GM21381 (cell line): ENCODE results near the gene AADACL4.

Experiments
- ATAC-seq: cut with Tn5 transposase; IDR thresholded peaks from one replicate; pipeline ENCODE4 v1.9.1; 2021; ENCODE audit warnings: mild to moderate bottlenecking, moderate library complexity; ENCODE audit not compliant: unreplicated experiment

The AADACL4 gene

DNA sequence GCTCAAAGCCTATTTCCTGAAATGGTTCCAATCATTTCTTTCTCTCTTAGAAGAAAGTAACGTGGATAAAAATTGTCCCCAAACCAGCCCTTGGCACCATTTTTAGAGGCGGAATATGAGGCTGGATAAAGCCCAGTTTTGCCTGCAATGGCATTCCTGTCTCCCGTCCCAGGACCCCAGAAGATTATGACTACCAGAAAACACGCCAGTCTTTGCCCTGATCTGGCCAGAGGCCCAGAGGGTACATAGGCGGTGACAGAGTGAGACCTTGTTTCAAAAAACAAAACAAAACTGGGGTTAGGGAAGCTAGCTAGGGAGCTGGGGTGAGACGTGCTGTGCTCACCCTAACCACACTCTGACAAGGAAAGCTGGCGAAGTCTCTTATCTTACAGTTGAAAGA lies at the start of gene AADACL4:
TSS of gene AADACL4 (plus strand) at position 301 of the 400 bp plus-strand sequence. CDS start 462 bp downstream, outside the sequence.
- no peak for ATAC-seq

GRCh38 chr1:12594490-12594889 lies 49.4 kb upstream of the AADACL4 start:
- ATAC-seq = no peak

DNA sequence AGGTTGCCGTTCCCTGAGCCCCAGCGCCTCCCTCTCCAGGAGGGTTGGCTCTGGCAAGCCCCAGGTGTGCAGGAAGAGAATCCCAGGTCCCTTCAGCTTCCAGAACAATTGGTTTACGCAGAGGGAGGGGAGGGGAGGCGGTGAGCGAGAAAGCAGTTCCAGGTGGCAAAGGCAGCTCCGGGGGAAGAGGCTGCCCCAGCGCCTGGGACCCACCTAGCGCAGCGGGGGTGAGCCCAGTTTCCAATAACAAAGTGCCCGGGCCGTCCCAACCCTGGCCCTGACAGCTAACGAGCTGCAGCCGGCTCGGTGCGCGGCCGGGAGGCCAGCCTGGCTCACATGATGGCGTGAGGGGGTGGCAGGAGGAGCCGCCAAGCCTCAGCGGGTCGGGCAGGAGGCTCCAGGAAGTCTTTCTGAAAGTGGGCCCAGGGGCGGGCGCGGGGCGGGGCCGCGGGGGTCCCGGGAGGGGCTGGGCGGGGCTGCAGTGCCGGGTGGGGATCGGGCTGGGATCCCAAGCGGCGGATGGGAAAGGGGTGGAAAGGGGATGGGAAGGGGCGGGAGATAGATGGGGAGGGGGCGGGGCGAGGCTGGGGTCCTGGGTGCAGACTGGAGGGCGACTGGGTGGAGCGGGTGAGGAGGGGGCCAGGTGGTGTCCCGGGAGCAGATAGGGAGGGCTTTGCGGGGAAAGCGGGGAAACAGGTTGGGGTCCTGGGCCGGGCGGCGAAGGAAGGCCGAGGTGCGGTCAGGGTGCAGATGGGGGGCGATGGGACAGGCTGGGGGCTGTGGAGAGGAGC lies 48.7 kb upstream of the AADACL4 start:
- ATAC-seq = no peak

- no peak for ATAC-seq
Observed at GRCh38 chr1:12595757-12596006, 48.2 kb upstream of the AADACL4 start.

DNA sequence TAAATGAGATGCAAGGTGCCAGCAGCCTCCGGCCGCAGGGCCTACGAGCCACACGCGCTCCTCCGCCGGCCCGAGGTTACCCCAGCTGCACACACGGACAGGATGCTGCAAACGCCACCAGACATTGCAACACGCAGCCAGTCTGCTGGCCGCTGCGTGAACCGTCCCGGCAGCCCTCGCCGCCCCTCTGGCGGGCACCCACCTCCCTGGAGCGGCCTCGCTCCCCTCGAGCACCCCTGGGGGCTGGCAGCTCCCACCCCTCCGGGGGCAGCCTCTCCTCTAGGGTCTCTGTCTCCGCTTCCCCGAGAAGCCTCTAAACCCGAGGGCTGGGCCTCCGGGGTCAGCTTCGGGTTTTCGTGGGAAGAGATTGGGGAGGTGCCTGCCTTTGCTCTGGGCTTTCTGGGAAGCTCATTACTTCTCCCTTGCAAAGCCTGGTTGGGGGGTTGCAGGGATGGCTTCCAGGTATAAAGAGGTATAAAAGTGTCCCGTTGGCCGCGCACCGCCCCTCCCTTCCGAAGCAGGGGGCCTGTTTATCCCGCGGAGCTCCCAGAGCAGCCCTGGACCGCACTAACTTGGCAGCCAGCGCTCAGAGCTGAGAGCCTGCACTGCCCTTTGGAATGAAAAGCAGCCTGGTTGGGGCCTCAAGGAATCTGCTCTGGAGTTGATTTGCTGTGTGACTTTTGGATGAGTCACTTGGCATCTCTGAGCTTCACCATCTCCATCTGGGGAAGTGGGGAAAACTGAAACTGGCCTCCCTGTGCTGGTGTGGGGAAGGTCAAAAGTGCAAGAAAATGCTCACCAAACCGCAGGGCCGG lies 47.7 kb upstream of the AADACL4 start:
- peak; percentile 67 for ATAC-seq

DNA sequence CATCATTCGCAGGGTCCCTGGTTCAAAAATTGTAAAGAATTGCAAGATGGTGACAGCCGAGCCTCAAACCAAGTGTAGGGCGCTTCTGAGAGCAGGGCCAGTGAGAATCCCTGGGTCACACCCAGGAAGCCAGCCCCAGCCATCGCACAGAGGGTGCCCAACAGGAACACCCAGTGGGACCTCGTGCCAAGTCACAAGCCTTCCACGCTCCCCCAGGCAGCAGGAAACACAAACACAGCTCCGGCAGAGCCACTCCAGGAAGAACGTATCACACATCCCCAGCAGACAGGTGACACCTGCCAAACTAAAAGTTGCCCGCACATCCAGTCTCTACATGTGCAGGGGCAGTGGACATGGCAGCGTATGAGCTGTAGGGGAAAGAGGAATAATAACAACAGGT lies 46.1 kb upstream of the AADACL4 start:
- ATAC-seq = no peak

DNA sequence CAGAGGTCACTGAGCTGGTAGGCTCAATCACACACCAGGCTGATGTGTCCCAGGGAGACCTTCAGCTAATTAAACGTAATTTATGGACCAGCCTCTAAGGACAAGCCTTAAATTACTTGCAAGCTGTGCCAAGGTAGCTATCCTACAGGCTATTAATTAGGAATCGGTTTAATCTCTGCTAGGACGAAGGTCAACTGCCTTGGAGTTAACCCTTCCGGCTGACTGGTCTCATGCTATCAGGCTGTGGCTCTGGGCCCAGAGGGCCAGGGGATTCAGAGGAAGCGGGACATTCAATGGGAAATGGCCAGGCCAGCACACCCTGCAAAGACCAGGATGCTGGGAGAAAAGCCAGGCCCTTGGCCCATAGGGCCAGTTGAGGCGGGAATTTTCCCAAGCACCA lies 44.9 kb upstream of the AADACL4 start:
- no peak for ATAC-seq

GRCh38 chr1:12599657-12600056 lies 44.2 kb upstream of the AADACL4 start:
- no peak for ATAC-seq

- no peak for ATAC-seq
Observed at GRCh38 chr1:12600335-12600734, 43.5 kb upstream of the AADACL4 start.

GRCh38 chr1:12600880-12601633 lies 42.8 kb upstream of the AADACL4 start:
- ATAC-seq = no peak

- ATAC-seq = no peak
Observed at GRCh38 chr1:12601700-12602658, 41.9 kb upstream of the AADACL4 start.

- no peak for ATAC-seq
Observed at GRCh38 chr1:12602659-12603024, 41.2 kb upstream of the AADACL4 start.

DNA sequence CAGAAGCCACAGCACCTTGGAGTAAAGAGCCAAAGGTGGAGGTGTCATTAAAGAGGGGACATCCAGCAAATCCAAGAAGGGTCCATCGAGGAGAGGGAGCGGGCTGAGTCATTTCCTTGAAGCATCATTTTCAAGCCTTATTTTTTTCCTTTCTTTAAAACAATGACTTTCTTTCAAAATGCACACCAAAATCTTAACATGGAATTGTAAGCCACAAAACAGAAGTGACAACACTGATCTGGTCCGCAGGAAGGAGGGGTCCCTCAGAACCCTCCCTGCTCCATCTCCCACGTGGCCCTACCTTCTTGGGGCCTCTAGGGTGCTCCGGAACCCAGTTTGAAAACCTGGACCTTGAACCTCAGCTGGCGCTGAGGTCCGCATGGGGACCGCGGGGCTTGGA lies 40.7 kb upstream of the AADACL4 start:
- ATAC-seq = no peak

GRCh38 chr1:12604114-12604874 lies 39.6 kb upstream of the AADACL4 start:
- peak; percentile 77 for ATAC-seq

DNA sequence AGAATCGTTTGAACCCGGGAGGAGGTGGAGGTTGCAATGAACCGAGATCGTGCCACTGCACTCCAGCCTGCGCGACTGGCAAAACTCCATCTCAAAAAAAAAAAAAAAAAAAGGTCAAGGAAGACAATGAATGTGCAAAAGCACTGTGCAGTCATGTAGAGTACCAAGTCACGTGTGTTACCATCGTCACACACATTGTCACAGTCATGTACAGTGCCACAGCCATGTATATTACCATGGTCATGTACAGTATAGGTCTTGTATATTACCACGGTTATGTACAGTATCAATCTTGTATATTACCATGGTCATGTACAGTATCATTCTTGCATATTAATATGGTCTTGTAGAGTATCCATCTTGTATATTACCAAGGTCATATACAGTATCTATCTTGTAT lies 38.9 kb upstream of the AADACL4 start:
- no peak for ATAC-seq

- no peak for ATAC-seq
Observed at GRCh38 chr1:12607263-12607662, 36.6 kb upstream of the AADACL4 start.

DNA sequence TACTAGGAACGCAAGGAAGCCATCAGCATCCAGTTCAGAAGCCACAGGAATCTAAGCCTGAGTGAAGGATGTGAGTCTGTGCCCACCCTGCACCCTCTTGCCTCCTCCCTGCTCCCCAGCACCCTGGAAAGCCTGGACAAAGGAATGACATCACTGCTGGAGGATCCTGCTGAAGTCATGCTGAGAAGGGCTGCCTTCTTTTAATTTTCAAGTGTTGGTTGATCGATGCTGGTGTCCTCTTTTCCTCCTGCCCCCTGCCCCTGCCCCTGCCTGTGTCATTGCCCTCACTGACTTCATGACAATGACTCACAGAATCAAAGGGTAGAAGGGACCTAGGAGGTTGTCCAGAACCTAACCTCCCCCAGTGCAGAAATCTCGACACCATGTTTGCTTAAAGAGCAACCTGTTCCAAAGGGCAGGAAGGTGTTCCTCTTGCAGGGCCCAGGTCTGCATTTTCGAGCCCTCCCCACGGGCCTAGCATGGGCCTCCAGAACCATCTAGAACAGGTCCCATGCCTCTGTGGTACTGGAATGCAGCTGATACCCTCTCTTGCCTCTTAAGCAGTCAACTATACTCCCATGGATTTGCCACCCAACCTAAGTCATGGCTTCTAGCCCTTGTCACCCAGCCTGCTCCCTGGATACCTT lies 35.5 kb upstream of the AADACL4 start:
- no peak for ATAC-seq

DNA sequence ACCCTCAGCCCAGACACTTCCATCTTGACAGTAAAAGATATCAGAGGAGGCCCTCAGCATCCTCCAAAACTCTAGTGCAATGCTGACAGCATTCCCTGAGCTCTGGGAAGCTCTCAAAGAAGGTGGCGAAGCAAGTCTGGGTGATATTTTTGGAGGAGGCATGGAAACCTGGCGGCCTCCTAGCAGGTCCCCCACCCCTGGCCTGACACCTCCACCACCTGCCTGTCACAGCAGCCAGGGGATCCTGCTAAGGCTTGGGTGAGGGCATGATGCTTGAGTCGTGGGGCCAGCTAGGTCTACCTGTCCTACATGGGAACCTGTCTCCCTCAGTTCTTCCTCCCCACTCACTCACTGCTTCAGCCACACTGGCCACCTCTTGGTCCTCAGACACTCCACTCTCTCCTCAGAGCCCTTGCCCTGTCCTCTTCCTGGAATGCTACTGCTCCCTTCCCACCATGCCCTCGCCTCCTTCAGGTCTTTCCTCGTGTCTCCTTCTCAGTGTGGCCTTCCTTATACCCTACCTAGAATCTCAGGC lies 34.3 kb upstream of the AADACL4 start:
- no peak for ATAC-seq

- ATAC-seq = no peak
Observed at GRCh38 chr1:12610305-12610935, 33.5 kb upstream of the AADACL4 start.
